Measurements from ENCODE around the gene PPARA.

PPARA gene

GRCh38 chr22:46113910-46114517 lies 36.3 kb upstream of the PPARA start:
- DNase-seq (ENCODE audit: low read depth in 2 of 2), result no peak

DNA sequence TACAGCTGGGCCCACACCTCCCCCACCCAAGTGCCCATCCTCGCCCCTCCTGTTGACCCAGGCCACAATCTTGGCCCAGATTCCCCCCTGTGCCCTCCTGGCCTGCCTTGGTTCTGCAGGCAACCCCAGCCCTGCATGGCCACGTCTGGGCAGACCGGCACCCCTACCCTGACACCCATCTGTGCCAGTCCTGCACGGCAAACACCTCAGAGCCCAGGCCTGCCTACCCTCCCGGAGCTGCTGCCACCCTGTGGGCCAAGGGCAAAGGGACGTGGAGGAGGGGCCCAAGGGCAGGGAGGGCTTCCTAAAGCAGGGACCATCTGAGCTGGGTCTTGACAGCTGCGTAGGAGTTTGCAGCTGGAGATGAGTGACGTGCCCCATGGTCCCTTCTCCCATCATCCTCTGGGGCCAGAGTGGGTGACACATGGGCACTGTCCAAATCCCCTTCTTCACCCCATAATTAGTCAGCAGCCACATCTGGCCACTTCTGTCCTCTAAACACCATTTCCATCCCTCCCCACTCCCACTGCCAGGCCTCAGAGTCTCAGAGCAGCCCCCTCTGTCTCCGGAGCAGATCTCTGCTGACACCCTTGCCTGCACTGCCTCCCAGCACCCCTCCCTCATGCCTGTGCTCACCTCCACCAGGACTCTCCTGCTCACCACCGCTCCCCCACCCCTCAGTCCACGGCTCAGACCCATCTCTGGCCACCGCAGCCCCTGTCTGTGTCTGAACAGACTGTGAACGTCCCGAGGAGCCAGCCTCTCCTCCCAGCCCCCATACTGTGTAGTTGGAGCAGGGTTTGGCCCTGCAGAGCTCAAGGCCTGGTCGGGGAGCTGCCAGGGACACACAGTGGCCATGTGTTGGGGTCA lies 35.6 kb upstream of the PPARA start:
- DNase-seq (ENCODE audit: low read depth in 2 of 2), result no peak

DNA sequence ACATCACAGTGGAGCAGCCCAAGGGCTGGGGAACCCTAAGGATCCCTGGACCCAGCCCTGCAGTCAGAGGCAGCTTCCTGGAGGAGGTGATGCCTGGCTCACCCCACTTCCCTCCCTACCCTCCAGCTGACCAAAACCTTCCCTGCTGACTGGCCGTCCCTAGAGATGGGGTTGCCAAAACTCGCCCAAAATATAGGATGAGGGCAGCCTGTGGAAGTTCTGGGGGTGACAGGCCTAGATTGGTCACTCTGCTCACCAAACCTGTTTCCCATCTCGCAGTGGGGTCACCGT lies 35.0 kb upstream of the PPARA start:
- DNase-seq (ENCODE audit: low read depth in 2 of 2), result no peak

DNA sequence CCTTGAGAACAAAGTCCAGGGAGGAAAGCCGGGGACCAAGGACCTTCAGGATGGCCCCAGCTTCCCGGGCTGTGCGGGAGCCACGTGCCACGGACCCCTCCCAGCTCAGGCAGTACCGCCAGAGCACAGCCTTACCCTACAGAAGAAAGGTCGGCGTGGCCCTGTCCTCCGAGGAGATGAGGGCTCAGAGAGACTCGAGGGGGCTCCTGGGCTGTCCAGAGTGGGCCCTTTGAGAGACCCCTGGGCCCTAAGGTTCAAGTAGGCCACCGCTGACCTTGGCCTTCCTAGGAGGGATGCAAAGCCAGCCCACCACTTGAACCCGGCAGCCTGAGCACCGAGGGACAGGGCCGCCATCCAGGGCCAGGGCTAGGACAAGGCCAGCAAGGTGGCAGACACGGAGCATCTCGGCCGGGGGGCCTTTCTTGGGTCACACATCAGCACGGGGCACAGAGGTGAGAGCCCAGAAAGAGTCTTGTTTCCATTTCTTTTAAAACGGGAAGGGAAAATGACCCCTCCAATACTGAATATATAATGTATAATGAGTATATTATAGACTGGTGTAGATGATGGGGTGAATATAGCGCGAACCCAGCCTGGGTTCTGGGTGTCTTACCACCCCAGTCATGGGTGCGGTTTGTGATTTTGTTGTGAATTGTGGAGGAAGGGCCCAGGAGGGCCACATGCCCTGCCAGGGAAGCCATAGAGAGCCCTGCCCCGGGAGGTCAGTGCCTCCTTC lies 34.4 kb upstream of the PPARA start:
- DNase-seq (ENCODE audit: low read depth in 2 of 2), result no peak

DNA sequence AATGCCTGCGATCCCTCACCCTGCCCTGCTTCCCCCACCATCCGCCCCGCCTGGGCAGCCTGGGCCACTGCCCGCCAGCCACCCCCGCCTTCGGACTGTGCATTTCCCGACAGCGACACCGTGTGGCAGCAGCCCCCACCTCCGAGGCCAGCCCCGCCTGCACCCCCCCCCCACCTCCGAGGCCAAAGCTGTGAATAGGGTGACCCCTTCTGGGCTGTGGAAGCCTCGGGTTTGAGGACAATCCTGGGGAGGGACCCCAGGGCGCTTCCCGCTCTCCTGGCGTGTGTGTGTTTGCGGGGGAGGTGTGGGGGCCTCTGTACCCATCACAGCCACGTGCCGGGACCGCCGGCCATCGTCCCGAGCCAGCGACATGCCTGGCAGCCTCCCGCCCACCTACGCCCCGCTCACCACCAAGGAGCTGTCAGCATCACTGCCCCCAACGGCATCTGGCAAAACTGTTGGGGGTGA lies 33.8 kb upstream of the PPARA start:
- DNase-seq (ENCODE audit: low read depth in 2 of 2), result peak; percentile 66 to 79

DNA sequence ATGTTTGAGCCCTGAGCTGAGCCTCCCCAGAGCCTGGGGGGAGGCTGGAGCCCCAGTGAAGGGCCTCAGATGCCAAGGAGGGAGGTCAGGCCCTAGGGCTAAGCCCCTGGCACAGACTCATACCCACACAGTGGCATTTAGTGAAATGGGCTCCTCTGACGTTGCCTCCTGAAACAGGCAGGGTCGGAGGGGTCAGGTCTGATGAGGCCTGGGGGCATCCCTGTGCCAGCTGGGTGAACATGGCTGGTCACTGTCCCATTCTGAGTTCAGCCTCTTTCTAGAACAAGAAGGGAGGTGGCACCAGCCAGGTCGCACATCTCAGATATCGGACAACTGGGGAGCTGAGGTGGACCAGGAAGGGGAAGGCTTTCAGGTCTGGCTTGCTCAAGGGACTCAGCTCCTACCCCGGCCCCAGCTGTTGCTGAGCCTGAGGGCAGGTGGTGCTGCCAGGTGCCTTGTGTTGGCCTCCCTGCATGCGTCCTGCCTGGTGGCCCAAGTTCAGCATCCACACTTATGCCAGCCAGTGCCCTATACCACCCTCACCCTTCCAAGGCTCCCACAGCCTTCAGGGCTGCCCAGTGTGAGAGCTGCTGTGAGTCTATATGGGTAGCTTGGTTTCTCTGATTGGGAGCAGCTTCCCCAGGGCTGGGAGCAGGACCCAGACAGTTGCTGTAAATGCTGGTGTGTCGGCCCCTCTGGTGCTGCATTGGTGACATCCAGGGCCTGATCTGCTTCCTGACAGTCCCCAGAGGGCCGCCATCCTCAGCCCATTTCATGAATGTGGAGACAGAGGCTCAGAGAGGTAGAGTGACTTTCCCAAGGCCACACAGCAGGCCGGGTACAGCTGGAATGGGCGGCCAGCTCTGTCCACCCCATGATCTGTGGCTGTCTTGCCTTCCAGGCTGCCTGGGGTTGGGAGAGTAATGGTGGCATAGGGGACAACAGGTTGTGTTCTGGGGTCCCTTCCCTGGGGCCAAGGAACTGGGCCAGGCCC lies 32.8 kb upstream of the PPARA start:
- DNase-seq (ENCODE audit: low read depth in 2 of 2), result no peak

GRCh38 chr22:46119093-46119728 lies 31.1 kb upstream of the PPARA start:
- DNase-seq (ENCODE audit: low read depth in 2 of 2), result no peak

DNA sequence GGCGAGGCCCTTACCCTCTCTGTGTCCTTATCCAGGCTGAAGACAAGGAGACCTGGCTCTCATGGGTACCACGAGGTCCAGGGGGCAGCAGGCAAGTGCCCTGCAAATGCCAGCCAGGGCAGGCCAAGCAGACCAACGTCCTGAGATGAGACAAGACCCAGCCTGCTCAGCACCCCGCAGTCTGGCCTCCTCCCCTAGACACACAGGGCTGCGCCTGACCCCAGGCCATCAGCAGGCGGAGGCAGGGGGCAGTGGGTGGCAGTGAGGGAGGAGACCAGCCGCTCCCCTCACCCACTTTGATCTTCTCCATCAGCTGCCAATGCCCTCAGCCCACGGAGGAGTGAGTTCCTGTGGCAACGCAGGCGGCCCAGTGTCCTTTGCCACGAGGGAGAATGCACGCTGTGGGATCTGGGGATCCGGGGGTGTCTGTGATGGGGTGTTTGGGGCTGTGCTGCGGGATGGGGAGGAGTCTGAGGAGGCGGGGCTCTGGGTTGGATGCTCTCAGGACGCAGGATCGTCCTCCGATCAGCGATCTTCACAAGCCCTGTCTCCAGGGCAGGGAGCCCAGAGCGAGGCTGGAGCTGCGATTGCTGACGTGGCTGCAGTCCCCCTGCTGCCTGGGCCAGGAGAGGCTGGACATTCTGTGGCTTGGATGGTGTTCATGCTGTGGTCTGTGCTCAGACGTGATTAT lies 30.5 kb upstream of the PPARA start:
- no peak for DNase-seq (ENCODE audit: low read depth in 2 of 2)

DNA sequence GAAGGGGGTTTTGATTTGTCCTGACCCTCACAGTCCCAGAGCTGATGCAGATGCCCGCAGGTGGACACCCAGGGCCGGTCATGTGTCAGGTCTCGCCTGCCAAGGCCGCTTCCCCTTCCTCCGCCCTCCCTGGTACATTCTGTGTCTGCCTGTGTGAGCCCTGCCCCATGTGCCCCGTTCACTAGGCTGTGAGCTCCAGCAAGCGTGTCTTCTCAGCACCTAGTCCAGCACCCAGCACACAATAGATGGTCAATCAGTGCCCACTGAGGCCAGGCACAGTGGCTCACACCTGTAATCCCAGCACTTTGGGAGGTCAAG lies 29.9 kb upstream of the PPARA start:
- DNase-seq (ENCODE audit: low read depth in 2 of 2), result no peak

- DNase-seq (ENCODE audit: low read depth in 2 of 2), result no peak
Observed at GRCh38 chr22:46121079-46121478, 29.2 kb upstream of the PPARA start.

DNA sequence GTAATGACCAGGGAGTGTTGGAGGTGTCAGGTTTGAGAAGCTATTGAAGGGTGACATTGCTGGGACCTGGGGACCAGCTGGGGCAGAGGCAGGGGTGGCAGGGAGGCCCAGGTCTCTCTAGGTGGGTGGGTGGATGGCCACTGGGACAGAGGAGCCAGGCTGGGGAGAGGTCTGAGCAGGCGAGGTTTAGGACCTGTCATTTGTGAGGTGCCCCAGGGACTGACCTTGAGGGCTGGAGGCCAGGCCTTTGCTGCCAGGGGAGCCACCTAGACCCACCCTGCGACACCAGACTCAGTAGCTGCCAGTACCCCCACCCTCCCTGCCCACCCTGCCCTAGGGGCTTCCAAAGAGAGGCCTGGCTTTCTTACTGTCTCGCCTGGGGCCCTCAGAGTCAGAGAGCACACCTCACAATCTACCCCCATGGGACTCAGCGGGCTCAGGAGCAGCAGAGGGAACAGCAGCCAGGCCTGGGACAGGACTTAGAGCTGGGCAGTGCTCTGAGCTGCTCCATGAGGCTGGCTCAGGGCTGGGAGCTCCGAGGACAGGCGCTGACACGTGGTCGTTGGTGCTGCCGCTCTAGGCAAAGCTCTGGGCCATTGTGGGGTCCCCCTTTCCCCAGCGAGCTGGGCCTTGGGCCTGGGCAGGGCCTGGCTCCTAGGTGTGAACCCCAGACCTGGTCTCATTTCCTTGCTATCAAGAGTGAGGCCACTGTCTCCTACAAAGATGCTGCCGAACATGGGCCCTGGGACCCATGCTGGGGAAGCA lies 28.6 kb upstream of the PPARA start:
- no peak for DNase-seq (ENCODE audit: low read depth in 2 of 2)

GRCh38 chr22:46122511-46122971 lies 27.8 kb upstream of the PPARA start:
- peak; percentile 8 to 43 for DNase-seq (ENCODE audit: low read depth in 2 of 2)

DNA sequence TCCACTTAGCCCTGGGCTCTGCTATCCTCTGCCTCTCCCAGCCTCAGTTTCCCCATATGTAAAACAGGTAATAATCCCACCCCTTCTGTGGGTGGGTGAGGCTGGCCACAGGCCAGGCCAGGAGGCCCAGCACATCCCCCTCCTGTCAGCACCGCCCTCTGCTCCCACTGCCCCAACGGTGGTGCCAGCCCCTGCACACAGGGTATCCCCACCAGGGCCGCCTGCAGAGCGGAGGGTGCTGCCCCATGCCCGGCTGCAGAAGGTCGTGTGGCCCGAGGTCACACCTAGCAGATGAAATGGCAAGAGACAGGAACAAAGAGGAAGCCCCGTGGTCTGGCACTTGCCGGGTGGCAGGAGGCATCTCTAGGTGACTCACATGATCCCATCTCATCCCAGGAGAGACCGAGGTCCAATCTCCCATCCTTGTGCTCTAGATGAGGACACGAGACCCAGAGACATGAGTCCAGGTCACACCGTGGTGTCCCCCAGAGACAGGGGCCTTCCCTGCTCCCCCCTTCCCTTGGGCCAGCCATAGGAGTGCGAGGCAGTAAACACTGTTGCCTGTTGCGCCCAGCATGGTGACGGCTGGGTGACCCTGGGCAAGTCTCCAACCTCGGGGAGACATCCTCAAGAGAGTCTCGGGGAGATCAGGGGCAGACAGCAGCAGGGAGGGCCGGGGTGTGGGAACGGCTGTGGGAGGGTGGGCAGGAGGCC lies 27.2 kb upstream of the PPARA start:
- no peak for DNase-seq (ENCODE audit: low read depth in 2 of 2)

DNA sequence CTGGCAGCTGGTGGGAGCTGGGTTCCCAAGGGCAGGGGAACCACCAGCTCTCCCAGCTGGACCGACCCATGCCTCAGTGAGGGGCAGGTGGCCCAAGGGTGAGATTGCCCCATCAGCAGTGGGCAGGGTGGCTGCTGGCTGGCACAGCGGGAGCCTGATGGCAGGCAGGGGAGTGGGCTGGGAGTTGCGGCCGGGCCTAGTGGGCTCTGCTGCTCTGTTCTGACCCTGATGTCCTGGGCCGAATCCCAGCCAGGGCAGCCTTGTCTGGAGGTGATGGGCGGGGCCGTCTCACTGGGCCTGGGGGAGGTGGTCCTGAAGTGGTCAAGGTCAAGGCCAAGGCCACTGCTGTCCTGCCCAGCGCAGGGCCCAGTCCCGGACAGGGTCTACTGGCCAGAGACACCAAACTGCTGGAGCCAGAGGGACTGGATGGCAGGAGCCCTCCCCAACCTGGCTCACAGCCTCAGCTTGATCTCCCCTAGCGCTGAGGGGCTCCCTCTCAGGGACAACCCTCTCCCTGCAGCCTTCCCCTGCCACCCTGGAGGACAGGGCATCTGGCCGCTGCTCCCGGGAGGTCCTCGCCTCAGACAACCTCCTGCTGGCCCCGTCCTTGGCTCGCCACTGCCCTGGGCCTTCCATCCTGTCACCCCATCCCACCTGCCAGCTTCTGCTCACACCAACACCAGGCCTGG lies 26.5 kb upstream of the PPARA start:
- no peak for DNase-seq (ENCODE audit: low read depth in 2 of 2)

- DNase-seq (ENCODE audit: low read depth in 2 of 2), result no peak
Observed at GRCh38 chr22:46124383-46125144, 25.8 kb upstream of the PPARA start.

DNA sequence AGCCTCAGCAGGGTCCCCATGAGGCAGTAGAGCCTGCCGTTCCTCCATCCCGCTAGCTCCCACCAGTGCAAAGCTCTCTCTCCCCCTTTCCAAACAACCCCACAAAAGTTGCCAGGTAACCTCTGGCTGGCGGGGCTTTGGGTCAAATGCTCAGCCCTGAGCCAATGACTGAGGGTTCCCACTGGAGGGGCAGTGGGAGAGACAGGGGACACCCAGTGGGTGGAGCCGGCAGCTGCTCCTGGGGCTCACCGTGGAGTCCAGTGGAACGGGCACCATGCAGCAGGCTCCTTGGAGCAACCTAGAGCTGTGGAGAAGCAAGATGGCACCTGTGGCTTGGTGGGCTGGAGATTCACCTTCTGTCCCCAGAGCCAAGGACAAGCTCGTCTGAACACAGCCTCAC lies 25.0 kb upstream of the PPARA start:
- no peak for DNase-seq (ENCODE audit: low read depth in 2 of 2)

GRCh38 chr22:46125816-46126765 lies 24.2 kb upstream of the PPARA start:
- no peak for DNase-seq (ENCODE audit: low read depth in 2 of 2)
